D721Med (cell line): ENCODE results near the gene PCDH9.

Experiments
- DNase-seq: peaks from one replicate; pipeline ENCODE4 v3.0.0; 2011; ENCODE audit warnings: low spot score; ENCODE audit not compliant: insufficient read length
- FAIRE-seq: peaks from 2 replicates; lab custom pipeline; 2011; peaks lifted over from hg19 to GRCh38; lab: Jason Lieb, UNC
- CTCF ChIP-seq: IDR thresholded peaks from 2 replicates; pipeline ENCODE4 v1.5.1; 2012; ENCODE audit warnings: mild to moderate bottlenecking, control low read depth; ENCODE audit not compliant: insufficient read depth; ENCODE audit errors: missing control alignments

Gene PCDH9

DNA sequence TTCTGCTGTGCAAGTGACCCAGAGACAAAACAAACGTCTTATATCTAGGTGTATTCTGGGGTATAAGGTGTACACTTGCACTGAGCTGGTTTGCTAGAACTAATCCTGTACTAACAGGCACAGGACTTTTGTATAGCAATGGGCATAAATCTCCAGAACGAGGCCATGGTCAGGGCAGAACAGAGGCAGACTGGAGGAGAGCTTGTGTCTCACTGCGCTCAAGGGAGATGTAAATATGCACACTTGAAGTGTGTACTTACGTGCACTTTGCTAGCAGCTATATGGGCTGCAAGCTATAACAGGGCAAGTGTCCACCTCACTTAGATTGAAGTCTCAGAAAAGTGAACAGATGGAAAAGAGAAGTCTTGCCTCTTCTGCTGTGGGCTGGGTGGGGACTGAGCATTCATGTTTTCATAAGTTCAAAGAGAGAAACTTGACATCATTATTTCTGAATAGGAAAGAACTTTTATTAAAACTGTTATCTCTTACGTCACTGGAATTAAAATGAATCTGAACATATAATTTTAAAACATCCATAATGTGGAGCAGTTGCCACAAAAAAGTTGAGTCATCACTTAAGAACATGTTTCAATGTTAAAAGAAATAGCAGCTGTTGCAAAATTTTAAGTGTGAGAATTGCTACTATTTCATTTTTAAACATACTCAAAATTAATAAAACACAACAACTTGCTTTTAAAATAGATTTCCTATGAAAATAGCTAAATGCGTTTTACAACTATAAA lies 888.3 kb downstream of the PCDH9 start:
- no peak for TF ChIP-seq CTCF
- DNase-seq (no peak), FAIRE-seq (no peak)

DNA sequence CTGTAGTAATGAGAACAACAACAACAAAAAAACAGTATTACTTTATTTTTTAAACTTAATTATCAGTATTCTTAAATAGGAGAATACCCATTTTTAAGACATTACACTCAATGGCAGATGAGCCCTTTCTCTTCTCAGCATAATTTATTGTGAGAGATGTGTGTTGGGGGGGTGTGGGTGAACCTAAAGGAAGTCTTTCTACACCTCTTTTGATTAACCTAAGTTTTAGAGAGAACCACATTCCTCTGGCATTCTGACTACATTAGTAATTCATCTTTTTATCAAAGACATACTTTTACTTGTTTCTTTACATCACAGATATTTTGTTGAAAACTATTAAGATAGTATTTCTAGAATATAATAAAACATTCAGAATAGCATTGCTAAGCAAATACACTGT lies 890.9 kb downstream of the PCDH9 start:
- DNase-seq: no peak
- TF ChIP-seq CTCF: no peak
- no peak for FAIRE-seq

GRCh38 chr13:66338542-66338941 lies 891.6 kb downstream of the PCDH9 start:
- TF ChIP-seq CTCF: no peak
- DNase-seq (no peak), FAIRE-seq (no peak)

DNA sequence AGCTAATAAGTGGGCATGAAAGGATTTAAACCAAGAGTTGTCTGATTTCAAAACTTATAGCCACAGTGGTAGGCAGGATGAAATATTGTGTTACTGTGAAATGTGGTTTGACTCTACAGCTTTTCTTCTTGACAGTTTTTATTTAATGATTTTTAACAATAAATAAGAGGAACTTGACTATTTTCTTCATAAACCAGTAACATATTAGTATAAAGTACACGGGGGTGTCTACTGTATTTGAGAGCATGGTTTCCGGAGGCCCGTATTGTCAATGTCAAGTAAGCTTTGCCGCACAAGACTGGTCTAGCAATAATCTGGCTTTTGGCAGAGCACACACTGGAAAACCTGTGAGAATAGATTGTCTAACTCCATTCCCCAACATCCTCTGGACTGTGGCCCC lies 894.5 kb downstream of the PCDH9 start:
- FAIRE-seq: no peak
- no peak for DNase-seq

DNA sequence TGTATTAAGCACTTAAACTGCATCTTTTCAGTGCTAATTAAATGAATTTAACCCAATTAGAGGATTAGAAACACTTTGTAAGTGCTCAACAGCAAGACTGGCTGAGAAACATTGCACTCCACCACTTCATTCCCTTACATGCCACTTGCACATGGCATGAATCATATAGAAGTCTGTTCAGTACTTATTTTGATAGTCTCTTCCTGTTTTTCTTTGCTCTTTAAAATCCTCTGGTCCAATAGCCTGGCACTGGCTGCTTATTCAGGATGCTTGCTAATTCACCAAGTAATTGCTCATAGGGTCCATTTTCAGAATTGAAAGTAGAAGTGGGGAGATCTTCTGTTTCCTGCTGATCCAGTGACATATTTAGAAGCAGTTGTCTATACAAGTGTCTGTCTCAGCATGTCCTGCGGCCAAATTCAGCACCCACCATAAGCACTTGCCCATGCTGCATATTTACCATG lies 900.1 kb downstream of the PCDH9 start:
- no peak for TF ChIP-seq CTCF
- no peak for FAIRE-seq
- no peak for DNase-seq

More for the DNA sequence above, 894.5 kb downstream of the PCDH9 start:
- TF ChIP-seq CTCF: no peak

DNA sequence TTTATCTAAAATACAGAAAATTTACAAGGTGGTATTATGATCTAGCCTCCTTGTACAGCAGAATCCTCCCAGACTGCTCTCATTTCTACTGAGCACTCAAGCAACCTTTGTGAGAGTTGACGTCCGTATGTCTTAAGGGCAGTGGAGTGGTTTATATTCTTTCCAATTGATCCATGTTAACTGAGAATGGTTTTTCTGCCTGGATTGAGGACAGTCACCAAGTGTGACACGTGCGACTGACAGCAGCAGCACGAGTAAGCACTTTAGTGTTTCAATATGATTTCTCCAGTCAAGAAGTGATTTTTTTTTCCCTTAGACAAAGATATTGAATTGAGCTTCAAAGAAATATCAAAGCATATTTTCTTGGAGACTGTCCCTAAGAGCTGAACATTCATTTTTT lies 901.7 kb downstream of the PCDH9 start:
- TF ChIP-seq CTCF: no peak
- FAIRE-seq (no peak), DNase-seq (no peak)

- FAIRE-seq (no peak), DNase-seq (no peak)
- TF ChIP-seq CTCF: no peak
Observed at GRCh38 chr13:66323745-66324347, 906.3 kb downstream of the PCDH9 start.
